GM23248 (cell line): Measurements from ENCODE around the gene DPP8.

Source experiments
- EZH2 ChIP-seq: fragments of 200-600 bp; sonication (generic); IDR thresholded peaks from 2 replicates; pipeline ENCODE4 v1.6.1; 2018; ENCODE audit warnings: antibody characterized with exemption, mild to moderate bottlenecking; ENCODE audit not compliant: insufficient read depth, poor library complexity, severe bottlenecking
- EZH2phosphoT487 ChIP-seq: fragments of 200-600 bp; sonication (generic); IDR thresholded peaks from 2 replicates; pipeline ENCODE4 v1.6.1; 2018; ENCODE audit warnings: antibody characterized with exemption, moderate library complexity, mild to moderate bottlenecking, low read depth; ENCODE audit not compliant: insufficient read depth

GRCh38 chr15:65447145-65447544 is 70.3 kb downstream of the DPP8 start:
- TF ChIP-seq EZH2: no peak
- TF ChIP-seq EZH2phosphoT487: no peak
